ENCODE data around the gene GTF3C1.
A peak's percentile ranks its signal among the peaks of the same experiment; 100 is the strongest.

Gene GTF3C1

DNA sequence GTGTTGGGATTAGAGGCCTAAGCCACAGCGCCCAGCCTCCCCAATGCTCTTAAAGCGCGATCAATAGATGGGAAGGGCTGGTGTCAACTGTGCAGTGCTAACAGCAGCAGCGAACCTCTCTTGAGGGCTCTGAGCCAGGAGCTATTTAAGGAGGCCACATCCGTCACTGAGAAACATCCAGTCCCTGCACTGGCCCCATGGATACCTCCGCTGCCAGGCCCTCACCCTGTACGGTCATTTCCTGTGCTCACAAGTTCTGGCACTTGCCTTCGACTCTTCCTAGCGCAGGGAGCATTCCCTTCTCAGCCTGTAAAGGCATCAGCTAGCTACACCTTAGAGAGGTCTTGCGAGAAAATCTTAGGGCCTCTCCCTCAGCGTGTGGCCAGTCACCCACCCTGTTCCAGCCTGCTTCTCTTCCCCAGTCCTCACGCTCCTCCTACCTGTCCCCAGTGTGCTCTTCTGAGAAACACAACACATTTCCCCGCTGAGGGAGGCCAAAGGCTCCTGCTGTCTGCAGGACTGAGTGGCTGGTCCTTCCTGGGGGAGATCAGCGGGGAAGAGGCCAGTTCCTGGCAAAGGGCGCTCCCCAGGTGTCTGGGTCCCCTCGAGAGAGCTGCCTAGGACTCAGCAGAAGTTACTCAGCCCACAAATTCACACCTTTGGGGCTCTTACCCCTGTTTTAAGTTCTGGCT, 28.6 kb downstream of the GTF3C1 start:
- DNase-seq (ENCODE audit: low spot score) = no peak

GRCh38 chr16:27518226-27518625, 31.5 kb downstream of the GTF3C1 start:
- DNase-seq (ENCODE audit: low spot score) = no peak

GRCh38 chr16:27517664-27518063, 32.0 kb downstream of the GTF3C1 start:
- no peak for DNase-seq (ENCODE audit: low spot score)

GRCh38 chr16:27516365-27516764, 33.3 kb downstream of the GTF3C1 start:
- DNase-seq (ENCODE audit: low spot score) = no peak

DNA sequence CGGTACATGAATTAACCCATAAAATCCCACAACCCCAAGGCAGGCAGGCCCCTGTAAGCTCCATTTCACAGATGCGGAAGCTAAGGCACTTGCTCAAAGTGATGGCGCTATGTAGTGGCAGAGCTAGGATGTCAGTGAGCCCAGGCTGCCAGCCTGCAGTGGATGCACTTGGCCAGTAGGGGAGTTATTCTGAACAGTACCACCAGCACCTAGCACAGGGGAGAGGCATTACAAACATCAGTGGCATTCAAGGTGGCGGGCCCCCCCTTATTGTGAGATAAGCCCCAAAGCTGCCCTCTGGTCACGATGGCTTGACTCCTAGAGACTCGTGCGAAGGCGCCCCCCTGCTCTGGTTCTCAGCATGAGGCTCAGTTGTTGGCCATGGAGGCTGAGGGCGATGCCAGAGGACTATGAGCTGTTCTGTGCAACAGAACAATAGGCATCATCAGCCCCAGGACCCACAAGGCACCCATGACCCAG, 33.8 kb downstream of the GTF3C1 start:
- DNase-seq (ENCODE audit: low spot score) = peak; percentile 77

DNA sequence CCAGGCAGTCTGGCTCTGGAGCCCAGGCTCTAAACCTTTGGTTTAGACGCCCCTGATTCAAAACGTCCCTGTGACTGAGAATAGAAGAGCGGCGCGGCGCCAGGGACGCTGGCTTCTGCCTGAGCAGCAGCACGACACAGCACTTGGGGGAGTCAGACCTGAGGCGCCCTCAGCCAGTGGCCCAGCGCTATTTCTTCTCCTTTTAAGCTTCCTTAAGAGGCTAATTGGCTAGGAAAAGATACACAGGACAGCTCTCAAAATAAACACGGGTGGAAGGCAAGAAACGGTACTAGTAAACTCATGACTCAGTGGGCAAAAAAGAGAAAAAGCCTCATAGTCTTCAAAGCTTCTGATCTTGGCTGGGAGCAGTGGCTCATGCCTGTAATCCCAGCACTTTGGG, 34.9 kb downstream of the GTF3C1 start:
- no peak for DNase-seq (ENCODE audit: low spot score)

- no peak for DNase-seq (ENCODE audit: low spot score)
Observed at GRCh38 chr16:27511657-27512448, 37.9 kb downstream of the GTF3C1 start.

GRCh38 chr16:27508476-27508875, 41.2 kb downstream of the GTF3C1 start:
- no peak for DNase-seq (ENCODE audit: low spot score)

GRCh38 chr16:27506771-27507170, 42.9 kb downstream of the GTF3C1 start:
- DNase-seq (ENCODE audit: low spot score) = no peak

DNA sequence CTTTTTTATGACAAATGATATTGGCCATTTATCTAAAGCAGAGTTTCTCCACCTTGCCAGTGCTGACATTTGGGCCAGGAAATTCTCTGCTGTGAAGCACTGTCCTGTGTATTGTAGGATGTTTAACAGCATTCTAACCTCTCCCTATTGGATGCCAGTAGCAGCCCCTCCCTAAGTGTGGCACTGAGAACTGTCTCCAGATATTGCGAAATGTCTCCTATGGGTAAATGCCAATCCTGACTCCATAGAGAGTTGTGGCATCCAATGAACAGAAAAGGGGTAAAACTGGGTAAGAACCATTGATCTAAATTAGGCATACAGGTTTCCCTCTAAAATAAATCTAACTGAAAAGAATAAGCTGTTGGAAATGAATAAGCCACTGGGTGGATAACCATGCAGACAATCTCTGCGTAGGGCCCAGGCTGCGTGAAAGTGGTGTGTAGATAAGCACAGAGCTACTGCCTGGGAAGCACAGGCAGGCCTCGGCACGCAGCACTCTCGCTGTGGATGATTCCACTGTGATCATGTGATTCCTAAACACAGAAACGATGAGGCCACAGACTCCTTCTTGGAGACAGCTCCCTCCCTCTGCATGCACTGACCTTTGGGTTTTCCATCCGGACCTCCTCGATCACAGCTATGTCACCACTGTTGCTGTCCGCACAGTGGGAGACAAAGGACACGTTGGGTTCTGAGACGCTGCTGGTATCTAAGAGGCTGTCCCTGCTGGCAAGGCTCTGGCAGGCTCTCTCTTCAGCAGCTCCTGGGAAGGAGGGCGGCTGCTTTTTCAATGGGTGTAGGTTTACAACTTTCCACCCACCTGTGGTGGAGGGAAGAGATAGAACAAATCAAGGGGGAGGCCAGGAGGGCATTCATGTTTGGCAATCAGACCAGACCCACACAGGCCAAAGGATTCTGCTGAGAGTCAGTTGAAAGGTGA, 44.1 kb downstream of the GTF3C1 start:
- DNase-seq (ENCODE audit: low spot score) = no peak

GRCh38 chr16:27503662-27504061, 46.1 kb downstream of the GTF3C1 start:
- no peak for DNase-seq (ENCODE audit: low spot score)

- DNase-seq (ENCODE audit: low spot score) = no peak
Observed at GRCh38 chr16:27500801-27501200, 48.9 kb downstream of the GTF3C1 start.

DNA sequence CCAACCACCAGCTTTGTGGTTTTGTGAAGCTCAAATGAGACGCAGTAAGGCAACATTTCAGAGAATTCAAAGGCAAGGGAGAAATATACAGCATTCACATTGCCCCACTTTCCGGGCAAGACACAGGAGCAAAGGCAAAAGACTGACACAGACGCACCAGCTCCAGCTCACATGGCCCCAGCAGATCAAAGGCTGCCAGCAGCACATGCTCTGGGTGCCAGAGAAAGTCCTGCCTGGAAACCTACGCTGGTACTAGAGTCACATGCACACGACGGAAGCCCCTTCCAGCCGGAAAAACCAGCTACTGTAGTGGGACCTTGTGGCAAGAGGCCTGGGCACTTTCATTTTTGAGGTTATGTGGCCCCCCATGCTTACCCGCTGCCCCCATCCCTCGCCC, 50.1 kb downstream of the GTF3C1 start:
- DNase-seq (ENCODE audit: low spot score) = no peak

GRCh38 chr16:27498916-27499658, 50.6 kb downstream of the GTF3C1 start:
- DNase-seq (ENCODE audit: low spot score) = no peak

GRCh38 chr16:27498031-27498825, 51.5 kb downstream of the GTF3C1 start:
- no peak for DNase-seq (ENCODE audit: low spot score)

- DNase-seq (ENCODE audit: low spot score) = no peak
Observed at GRCh38 chr16:27495191-27495590, 54.5 kb downstream of the GTF3C1 start.

- no peak for DNase-seq (ENCODE audit: low spot score)
Observed at GRCh38 chr16:27492588-27492979, 57.1 kb downstream of the GTF3C1 start.

- DNase-seq (ENCODE audit: low spot score) = no peak
Observed at GRCh38 chr16:27491894-27492587, 57.7 kb downstream of the GTF3C1 start.

DNA sequence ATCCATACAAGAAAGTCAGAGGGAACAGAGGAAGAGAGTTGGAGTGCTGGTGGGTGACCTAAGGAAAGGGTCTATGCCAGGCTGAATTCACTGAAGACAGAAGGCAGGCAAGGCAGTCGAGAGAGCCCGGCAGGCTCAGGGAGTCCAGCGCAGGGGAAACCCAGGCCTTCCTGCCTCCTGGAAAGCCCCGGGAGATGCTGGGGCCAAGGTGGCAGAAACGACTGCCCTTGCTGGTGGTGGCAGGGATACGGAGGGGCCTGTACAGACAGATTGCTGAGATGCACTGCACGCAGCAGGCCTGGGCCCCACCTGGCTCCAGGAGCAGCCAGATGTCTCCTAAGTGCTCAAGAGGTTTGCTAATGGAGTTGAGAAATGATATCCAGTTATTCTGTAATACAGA, 59.8 kb downstream of the GTF3C1 start:
- DNase-seq (ENCODE audit: low spot score) = no peak

GRCh38 chr16:27489421-27489820, 60.3 kb downstream of the GTF3C1 start:
- DNase-seq (ENCODE audit: low spot score) = no peak
